ENCODE results near the gene KRT33A.

DNA sequence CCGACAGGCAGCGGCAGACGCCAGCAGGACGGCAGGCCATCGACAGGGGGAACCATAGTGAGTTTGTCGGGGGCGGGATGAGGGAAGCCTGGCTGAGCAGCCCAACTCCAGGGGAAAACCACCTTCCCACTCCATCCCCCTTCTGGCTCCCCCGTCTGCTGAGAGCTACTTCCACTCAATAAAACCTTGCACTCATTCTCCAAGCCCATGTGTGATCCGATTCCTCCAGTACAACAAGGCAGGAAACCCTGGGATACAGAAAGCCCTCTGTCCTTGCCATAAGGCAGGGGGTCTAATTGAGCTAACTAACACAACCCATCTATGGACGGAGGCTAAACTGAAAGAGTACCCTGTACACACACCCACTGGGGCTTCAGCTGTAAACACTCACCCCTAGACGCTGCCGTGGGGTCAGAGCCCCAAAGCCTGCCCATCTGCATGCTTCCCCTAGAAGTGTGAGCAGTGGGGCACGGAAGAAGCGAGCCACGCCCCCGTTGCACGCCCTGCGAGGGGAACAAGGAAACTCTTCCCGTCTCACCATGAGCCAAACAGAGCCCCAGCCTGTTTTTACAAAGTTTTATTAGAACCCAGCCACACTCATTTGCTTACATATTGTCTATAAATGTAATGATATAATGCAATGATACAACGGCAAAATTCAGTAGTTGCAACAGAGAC, 52.0 kb downstream of the KRT33A start:
- TF ChIP-seq SUZ12 (IDR thresholded peaks at IDR 0.05; ENCODE audit: extremely low read depth, insufficient read depth, insufficient read length) (no peak), ZNF274 (IDR thresholded peaks at IDR 0.05; ENCODE audit: low read depth, low read length) (no peak), YY1 (IDR thresholded peaks at IDR 0.05; ENCODE audit: insufficient read depth, insufficient read length) (no peak)

Data from NT2/D1 (cell line).